ENCODE results near the gene PHLDB3.
A peak's percentile ranks its signal among the peaks of the same experiment; 100 is the strongest.

Gene PHLDB3

GRCh38 chr19:43533546-43534304 is 29.2 kb upstream of the PHLDB3 start:
- Histone ChIP-seq H2BK120ac (ENCODE audit: low read depth, low read length) (no peak overlapping the region), H3K36me3 (ENCODE audit: control insufficient read depth, insufficient read depth, low read length) (peaks cover 3% of the 10 kb centered on the region), H3K79me2 (ENCODE audit: control insufficient read depth, insufficient read depth, low read length) (no peaks in the 10 kb centered on the region), H3K4me3 (ENCODE audit: low read length) (peak overlapping the region; percentile 0), H3K27me3 (ENCODE audit: insufficient read depth, low read length, poor library complexity) (no peaks in the 10 kb centered on the region), H3K79me1 (ENCODE audit: low read length) (no peaks in the 10 kb centered on the region), H3K18ac (ENCODE audit: low read length) (no peak overlapping the region), H2BK15ac (replicated peaks; ENCODE audit: low read depth) (no peak overlapping the region), H2BK5ac (ENCODE audit: low read length) (no peak overlapping the region), H4K5ac (ENCODE audit: low read length) (no peak overlapping the region), H3K4me1 (ENCODE audit: control insufficient read depth, low read depth, low read length) (peaks cover 6% of the 10 kb centered on the region), H3K56ac (ENCODE audit: low read length) (peak overlapping the region; percentile 28), H3K23ac (ENCODE audit: low read length) (no peak overlapping the region), H3K27ac (ENCODE audit: low read depth, low read length) (no peak overlapping the region), H2AK5ac (ENCODE audit: low read length) (no peak overlapping the region), H3K9ac (ENCODE audit: low read length) (peak overlapping the region; percentile 28), H4K8ac (ENCODE audit: low read depth, low read length) (no peak overlapping the region), H3K4me2 (ENCODE audit: low read length) (peak overlapping the region; percentile 30), H3K4ac (ENCODE audit: low read depth, low read length) (no peak overlapping the region)
- peak; percentile 99 for DNase-seq
- WGBS (ENCODE audit: extremely low coverage, insufficient coverage, low lambda C conversion rate) = no CpG with 5 or more reads among the region's 41 CpGs

GRCh38 chr19:43532962-43533545 is 28.5 kb upstream of the PHLDB3 start, which contains the start of gene ZNF575:
ZNF575 (plus strand) TSS chr19:43533188; CDS start chr19:43534423, 1,235 bp downstream.
- no peak within 1 kb of the TSS for H2BK120ac ChIP-seq (ENCODE audit: low read depth, low read length)
- WGBS (ENCODE audit: extremely low coverage, insufficient coverage, low lambda C conversion rate) = no CpG with 5 or more reads among the region's 47 CpGs
- H4K5ac ChIP-seq (ENCODE audit: low read length) = no peak within 1 kb of the TSS
- no peak within 1 kb of the TSS for H2BK5ac ChIP-seq (ENCODE audit: low read length)
- H3K36me3 ChIP-seq (ENCODE audit: control insufficient read depth, insufficient read depth, low read length) = no peaks in the 10 kb centered on the region
- no peaks in the 10 kb centered on the region for H3K27me3 ChIP-seq (ENCODE audit: insufficient read depth, low read length, poor library complexity)
- no peak within 1 kb of the TSS for H4K8ac ChIP-seq (ENCODE audit: low read depth, low read length)
- peak within 1 kb of the TSS; percentile 97 for H3K4me2 ChIP-seq (ENCODE audit: low read length)
- H3K4ac ChIP-seq (ENCODE audit: low read depth, low read length) = no peak within 1 kb of the TSS
- H2BK15ac ChIP-seq (replicated peaks; ENCODE audit: low read depth) = no peak within 1 kb of the TSS
- no peaks in the 10 kb centered on the region for H3K79me1 ChIP-seq (ENCODE audit: low read length)
- H2AK5ac ChIP-seq (ENCODE audit: low read length) = no peak within 1 kb of the TSS
- peak within 1 kb of the TSS; percentile 62 for H3K4me3 ChIP-seq (ENCODE audit: low read length)
- H3K18ac ChIP-seq (ENCODE audit: low read length) = no peak within 1 kb of the TSS
- peaks cover 6% of the 10 kb centered on the region for H3K4me1 ChIP-seq (ENCODE audit: control insufficient read depth, low read depth, low read length)
- H3K56ac ChIP-seq (ENCODE audit: low read length) = peak within 1 kb of the TSS; percentile 92
- no peak within 1 kb of the TSS for H3K23ac ChIP-seq (ENCODE audit: low read length)
- H3K9ac ChIP-seq (ENCODE audit: low read length) = peak within 1 kb of the TSS; percentile 83
- peak within 1 kb of the TSS; percentile 69 for H3K27ac ChIP-seq (ENCODE audit: low read depth, low read length)
- peak; percentile 98 for DNase-seq
- H3K79me2 ChIP-seq (ENCODE audit: control insufficient read depth, insufficient read depth, low read length) = no peaks in the 10 kb centered on the region

- H3K56ac ChIP-seq (ENCODE audit: low read length) = peak overlapping the region; percentile 92
- H3K18ac ChIP-seq (ENCODE audit: low read length) = no peak overlapping the region
- no peak overlapping the region for H2AK5ac ChIP-seq (ENCODE audit: low read length)
- H3K27me3 ChIP-seq (ENCODE audit: insufficient read depth, low read length, poor library complexity) = no peaks in the 10 kb centered on the region
- H3K23ac ChIP-seq (ENCODE audit: low read length) = no peak overlapping the region
- peak overlapping the region; percentile 97 for H3K4me2 ChIP-seq (ENCODE audit: low read length)
- DNase-seq = no peak
- no peak overlapping the region for H2BK5ac ChIP-seq (ENCODE audit: low read length)
- WGBS (ENCODE audit: extremely low coverage, insufficient coverage, low lambda C conversion rate) = no CpG with 5 or more reads among the region's 16 CpGs
- peak overlapping the region; percentile 69 for H3K27ac ChIP-seq (ENCODE audit: low read depth, low read length)
- no peak overlapping the region for H4K8ac ChIP-seq (ENCODE audit: low read depth, low read length)
- H3K79me1 ChIP-seq (ENCODE audit: low read length) = no peaks in the 10 kb centered on the region
- H2BK120ac ChIP-seq (ENCODE audit: low read depth, low read length) = no peak overlapping the region
- H3K79me2 ChIP-seq (ENCODE audit: control insufficient read depth, insufficient read depth, low read length) = no peaks in the 10 kb centered on the region
- no peak overlapping the region for H3K4ac ChIP-seq (ENCODE audit: low read depth, low read length)
- peak overlapping the region; percentile 62 for H3K4me3 ChIP-seq (ENCODE audit: low read length)
- H2BK15ac ChIP-seq (replicated peaks; ENCODE audit: low read depth) = no peak overlapping the region
- no peaks in the 10 kb centered on the region for H3K36me3 ChIP-seq (ENCODE audit: control insufficient read depth, insufficient read depth, low read length)
- peaks cover 6% of the 10 kb centered on the region for H3K4me1 ChIP-seq (ENCODE audit: control insufficient read depth, low read depth, low read length)
- H4K5ac ChIP-seq (ENCODE audit: low read length) = no peak overlapping the region
- peak overlapping the region; percentile 83 for H3K9ac ChIP-seq (ENCODE audit: low read length)
Observed at GRCh38 chr19:43532571-43532961, 28.0 kb upstream of the PHLDB3 start.

GRCh38 chr19:43527860-43528622 is 23.5 kb upstream of the PHLDB3 start:
- no peak overlapping the region for H3K18ac ChIP-seq (ENCODE audit: low read length)
- no peak overlapping the region for H2BK5ac ChIP-seq (ENCODE audit: low read length)
- WGBS (ENCODE audit: extremely low coverage, insufficient coverage, low lambda C conversion rate) = no CpG with 5 or more reads among the region's 13 CpGs
- no peak overlapping the region for H3K27ac ChIP-seq (ENCODE audit: low read depth, low read length)
- H3K4ac ChIP-seq (ENCODE audit: low read depth, low read length) = no peak overlapping the region
- no peaks in the 10 kb centered on the region for H3K79me1 ChIP-seq (ENCODE audit: low read length)
- no peak overlapping the region for H3K4me3 ChIP-seq (ENCODE audit: low read length)
- no peaks in the 10 kb centered on the region for H3K36me3 ChIP-seq (ENCODE audit: control insufficient read depth, insufficient read depth, low read length)
- no peak overlapping the region for H4K8ac ChIP-seq (ENCODE audit: low read depth, low read length)
- H3K79me2 ChIP-seq (ENCODE audit: control insufficient read depth, insufficient read depth, low read length) = no peaks in the 10 kb centered on the region
- H3K4me1 ChIP-seq (ENCODE audit: control insufficient read depth, low read depth, low read length) = peaks cover 7% of the 10 kb centered on the region
- no peak overlapping the region for H3K23ac ChIP-seq (ENCODE audit: low read length)
- H3K56ac ChIP-seq (ENCODE audit: low read length) = no peak overlapping the region
- no peak for DNase-seq
- no peak overlapping the region for H2BK15ac ChIP-seq (replicated peaks; ENCODE audit: low read depth)
- H4K5ac ChIP-seq (ENCODE audit: low read length) = no peak overlapping the region
- H3K27me3 ChIP-seq (ENCODE audit: insufficient read depth, low read length, poor library complexity) = peaks cover 7% of the 10 kb centered on the region
- H2BK120ac ChIP-seq (ENCODE audit: low read depth, low read length) = no peak overlapping the region
- no peak overlapping the region for H3K4me2 ChIP-seq (ENCODE audit: low read length)
- H3K9ac ChIP-seq (ENCODE audit: low read length) = no peak overlapping the region
- no peak overlapping the region for H2AK5ac ChIP-seq (ENCODE audit: low read length)

GRCh38 chr19:43526884-43527859 is 22.6 kb upstream of the PHLDB3 start, which contains the start of gene ETHE1:
ETHE1 (minus strand) TSS chr19:43527201; CDS start chr19:43527177, 24 bp downstream.
- Histone ChIP-seq H4K5ac (ENCODE audit: low read length) (no peak within 1 kb of the TSS), H2BK15ac (replicated peaks; ENCODE audit: low read depth) (no peak within 1 kb of the TSS), H3K9ac (ENCODE audit: low read length) (peak within 1 kb of the TSS; percentile 73), H3K56ac (ENCODE audit: low read length) (peak within 1 kb of the TSS; percentile 89), H3K79me2 (ENCODE audit: control insufficient read depth, insufficient read depth, low read length) (no peaks in the 10 kb centered on the region), H3K27me3 (ENCODE audit: insufficient read depth, low read length, poor library complexity) (peaks cover 7% of the 10 kb centered on the region), H2AK5ac (ENCODE audit: low read length) (no peak within 1 kb of the TSS), H3K36me3 (ENCODE audit: control insufficient read depth, insufficient read depth, low read length) (no peaks in the 10 kb centered on the region), H3K27ac (ENCODE audit: low read depth, low read length) (no peak within 1 kb of the TSS), H3K23ac (ENCODE audit: low read length) (peak within 1 kb of the TSS; percentile 30), H3K4me1 (ENCODE audit: control insufficient read depth, low read depth, low read length) (peaks cover 4% of the 10 kb centered on the region), H3K79me1 (ENCODE audit: low read length) (no peaks in the 10 kb centered on the region), H2BK5ac (ENCODE audit: low read length) (no peak within 1 kb of the TSS), H2BK120ac (ENCODE audit: low read depth, low read length) (no peak within 1 kb of the TSS), H3K4me3 (ENCODE audit: low read length) (peak within 1 kb of the TSS; percentile 70), H3K4ac (ENCODE audit: low read depth, low read length) (peak within 1 kb of the TSS; percentile 56), H4K8ac (ENCODE audit: low read depth, low read length) (no peak within 1 kb of the TSS), H3K18ac (ENCODE audit: low read length) (peak within 1 kb of the TSS; percentile 83), H3K4me2 (ENCODE audit: low read length) (peak within 1 kb of the TSS; percentile 98)
- no CpG with 5 or more reads among the region's 54 CpGs for WGBS (ENCODE audit: extremely low coverage, insufficient coverage, low lambda C conversion rate)
- DNase-seq = peak; percentile 68

Measured in mesendoderm (in vitro differentiated cells).